ENCODE data around the gene GCNT2. TPM values are rescaled to one million over a fixed set of nuclear protein-coding genes. Genes with fewer than 3 reads are reported as not detected.

Gene GCNT2
- total and polyA plus RNA-seq, 2 donors (not counting 1 experiment from before 2014, with no cell fraction given): 1.3 to 2.1 TPM

DNA sequence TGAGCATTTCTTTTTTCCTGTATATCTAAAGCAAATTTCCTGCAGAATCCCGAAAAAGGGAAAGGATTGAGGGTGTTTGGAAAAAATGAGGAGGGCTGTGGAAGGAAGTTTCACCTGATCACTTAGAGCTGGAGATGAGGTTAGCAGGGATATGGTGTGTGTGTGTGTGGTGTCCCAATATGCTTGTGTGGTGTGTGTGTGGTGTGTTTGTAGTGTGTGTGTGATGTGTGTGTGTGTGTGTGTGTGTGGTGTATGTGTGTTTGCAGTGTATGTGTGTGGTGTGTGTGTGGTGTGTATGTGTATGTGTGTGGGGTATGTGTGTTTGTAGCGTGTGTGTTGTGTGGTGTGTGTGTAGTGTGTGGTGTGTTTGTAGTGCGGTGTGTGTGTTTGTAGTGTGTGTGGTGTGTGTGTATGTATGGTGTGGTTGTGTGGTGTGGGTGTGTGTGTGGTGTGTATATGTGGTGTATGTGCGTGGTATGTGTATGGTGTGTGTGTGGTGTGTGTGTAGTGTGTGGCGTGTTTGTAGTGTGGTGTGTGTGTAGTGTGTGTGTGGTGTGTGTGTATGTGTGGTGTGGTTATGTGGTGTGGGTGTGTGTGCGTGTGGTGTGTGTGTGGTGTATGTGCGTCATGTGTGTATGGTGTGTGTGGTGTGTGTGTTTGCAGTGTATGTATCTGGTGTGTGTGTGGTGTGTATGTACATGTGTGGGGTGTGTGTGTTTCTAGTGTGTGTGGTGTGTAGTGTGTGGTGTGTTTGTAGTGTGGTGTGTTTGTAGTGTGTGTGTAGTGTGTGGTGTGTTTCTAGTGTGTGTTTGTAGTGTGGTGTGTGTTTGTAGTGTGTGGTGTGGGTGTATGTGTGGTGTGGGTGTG, 67.6 kb downstream of the GCNT2 start:
- Histone ChIP-seq H3K4me3 (replicated peaks in 1 of 4; ENCODE audit: control extremely low read depth in 1 of 4, insufficient read depth in 1 of 4, low read depth in 3 of 4, low read length in 4 of 4) (no peak overlapping the region), H3K27ac (ENCODE audit: insufficient read depth, low read length) (no peak overlapping the region), H3K9me3 (ENCODE audit: control insufficient read depth, insufficient read depth, low read depth, low read length) (no peaks in the 10 kb centered on the region), H3K27me3 (ENCODE audit: control insufficient read depth, insufficient read depth, low read length) (no peaks in the 10 kb centered on the region), H3K4me2 (ENCODE audit: extremely low read depth, insufficient read depth, low read length) (no peak overlapping the region), H2AFZ (ENCODE audit: low read length) (no peak overlapping the region), H3K36me3 (ENCODE audit: control insufficient read depth, insufficient read depth, low read length) (no peaks in the 10 kb centered on the region), H4K20me1 (ENCODE audit: control insufficient read depth, extremely low read depth, insufficient read depth, low read length) (no peaks in the 10 kb centered on the region), H3K9ac (ENCODE audit: insufficient read depth, low read length) (no peak overlapping the region), H3K4me1 (ENCODE audit: control insufficient read depth, extremely low read depth, insufficient read depth, low read length) (no peaks in the 10 kb centered on the region), H3K79me2 (ENCODE audit: control insufficient read depth, insufficient read depth, low read length) (no peaks in the 10 kb centered on the region)
- DNase-seq (ENCODE audit: low read depth in 2 of 2): no peak
- TF ChIP-seq, protein P1, sequence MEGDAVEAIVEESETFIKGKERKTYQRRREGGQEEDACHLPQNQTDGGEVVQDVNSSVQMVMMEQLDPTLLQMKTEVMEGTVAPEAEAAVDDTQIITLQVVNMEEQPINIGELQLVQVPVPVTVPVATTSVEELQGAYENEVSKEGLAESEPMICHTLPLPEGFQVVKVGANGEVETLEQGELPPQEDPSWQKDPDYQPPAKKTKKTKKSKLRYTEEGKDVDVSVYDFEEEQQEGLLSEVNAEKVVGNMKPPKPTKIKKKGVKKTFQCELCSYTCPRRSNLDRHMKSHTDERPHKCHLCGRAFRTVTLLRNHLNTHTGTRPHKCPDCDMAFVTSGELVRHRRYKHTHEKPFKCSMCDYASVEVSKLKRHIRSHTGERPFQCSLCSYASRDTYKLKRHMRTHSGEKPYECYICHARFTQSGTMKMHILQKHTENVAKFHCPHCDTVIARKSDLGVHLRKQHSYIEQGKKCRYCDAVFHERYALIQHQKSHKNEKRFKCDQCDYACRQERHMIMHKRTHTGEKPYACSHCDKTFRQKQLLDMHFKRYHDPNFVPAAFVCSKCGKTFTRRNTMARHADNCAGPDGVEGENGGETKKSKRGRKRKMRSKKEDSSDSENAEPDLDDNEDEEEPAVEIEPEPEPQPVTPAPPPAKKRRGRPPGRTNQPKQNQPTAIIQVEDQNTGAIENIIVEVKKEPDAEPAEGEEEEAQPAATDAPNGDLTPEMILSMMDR (conservative IDR thresholded peaks at IDR 0.05 in 1 of 2, IDR thresholded peaks at IDR 0.05 in 1 of 2; ENCODE audit: low read depth in 1 of 2, low read length in 2 of 2): no peak
- no peak for TF ChIP-seq EZH2 (IDR thresholded peaks at IDR 0.05; ENCODE audit: low read length, missing control alignments)

- Histone ChIP-seq H3K4me3 (replicated peaks in 1 of 4; ENCODE audit: control extremely low read depth in 1 of 4, insufficient read depth in 1 of 4, low read depth in 3 of 4, low read length in 4 of 4) (no peak overlapping the region), H3K79me2 (ENCODE audit: control insufficient read depth, insufficient read depth, low read length) (no peaks in the 10 kb centered on the region), H3K4me2 (ENCODE audit: extremely low read depth, insufficient read depth, low read length) (no peak overlapping the region), H3K9me3 (ENCODE audit: control insufficient read depth, insufficient read depth, low read depth, low read length) (no peaks in the 10 kb centered on the region), H2AFZ (ENCODE audit: low read length) (no peak overlapping the region), H3K4me1 (ENCODE audit: control insufficient read depth, extremely low read depth, insufficient read depth, low read length) (no peaks in the 10 kb centered on the region), H3K27ac (ENCODE audit: insufficient read depth, low read length) (no peak overlapping the region), H3K36me3 (ENCODE audit: control insufficient read depth, insufficient read depth, low read length) (no peaks in the 10 kb centered on the region), H4K20me1 (ENCODE audit: control insufficient read depth, extremely low read depth, insufficient read depth, low read length) (no peaks in the 10 kb centered on the region), H3K9ac (ENCODE audit: insufficient read depth, low read length) (no peak overlapping the region), H3K27me3 (ENCODE audit: control insufficient read depth, insufficient read depth, low read length) (no peaks in the 10 kb centered on the region)
- no peak for DNase-seq (ENCODE audit: low read depth in 2 of 2)
- no peak for TF ChIP-seq EZH2 (IDR thresholded peaks at IDR 0.05; ENCODE audit: low read length, missing control alignments)
- TF ChIP-seq, protein P1 (conservative IDR thresholded peaks at IDR 0.05 in 1 of 2, IDR thresholded peaks at IDR 0.05 in 1 of 2; ENCODE audit: low read depth in 1 of 2, low read length in 2 of 2): no peak
Observed at GRCh38 chr6:10589429-10589727, 68.2 kb downstream of the GCNT2 start.

DNA sequence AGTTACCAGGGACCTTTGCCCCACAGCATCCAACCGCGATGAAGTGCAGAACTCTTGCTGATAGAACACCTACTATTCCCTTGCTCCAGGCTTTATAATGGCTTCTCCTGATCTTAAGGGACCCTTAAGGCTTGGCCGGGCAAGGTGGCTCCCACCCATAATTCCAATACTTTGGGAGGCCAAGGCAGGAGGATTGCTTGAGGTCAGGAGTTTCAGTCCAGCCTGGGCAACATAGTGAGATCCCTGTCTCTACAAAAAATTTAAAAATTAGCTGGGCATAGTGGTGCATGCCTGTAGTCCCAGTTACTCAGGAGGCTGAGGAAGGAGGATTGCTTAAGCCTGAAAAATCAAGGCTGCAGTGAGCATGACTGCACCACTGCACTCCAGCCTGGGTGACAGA, 68.8 kb downstream of the GCNT2 start:
- Histone ChIP-seq H3K9ac (ENCODE audit: insufficient read depth, low read length) (no peak overlapping the region), H3K36me3 (ENCODE audit: control insufficient read depth, insufficient read depth, low read length) (no peaks in the 10 kb centered on the region), H3K79me2 (ENCODE audit: control insufficient read depth, insufficient read depth, low read length) (no peaks in the 10 kb centered on the region), H3K27me3 (ENCODE audit: control insufficient read depth, insufficient read depth, low read length) (no peaks in the 10 kb centered on the region), H3K4me2 (ENCODE audit: extremely low read depth, insufficient read depth, low read length) (no peak overlapping the region), H4K20me1 (ENCODE audit: control insufficient read depth, extremely low read depth, insufficient read depth, low read length) (no peaks in the 10 kb centered on the region), H3K4me3 (replicated peaks in 1 of 4; ENCODE audit: control extremely low read depth in 1 of 4, insufficient read depth in 1 of 4, low read depth in 3 of 4, low read length in 4 of 4) (no peak overlapping the region), H3K4me1 (ENCODE audit: control insufficient read depth, extremely low read depth, insufficient read depth, low read length) (no peaks in the 10 kb centered on the region), H2AFZ (ENCODE audit: low read length) (no peak overlapping the region), H3K9me3 (ENCODE audit: control insufficient read depth, insufficient read depth, low read depth, low read length) (no peaks in the 10 kb centered on the region), H3K27ac (ENCODE audit: insufficient read depth, low read length) (no peak overlapping the region)
- no peak for TF ChIP-seq EZH2 (IDR thresholded peaks at IDR 0.05; ENCODE audit: low read length, missing control alignments)
- TF ChIP-seq, protein P1 (conservative IDR thresholded peaks at IDR 0.05 in 1 of 2, IDR thresholded peaks at IDR 0.05 in 1 of 2; ENCODE audit: low read depth in 1 of 2, low read length in 2 of 2): no peak
- no peak for DNase-seq (ENCODE audit: low read depth in 2 of 2)

Measured in fibroblast of lung (primary cell).